Measurements from ENCODE around the gene TPM3. TPM values are rescaled to one million over a fixed set of nuclear protein-coding genes. Genes with fewer than 3 reads are reported as not detected.

Gene TPM3
- total and polyA plus RNA-seq, 2 donors (not counting 1 experiment from before 2014, with no cell fraction given): 186 to 300 TPM

DNA sequence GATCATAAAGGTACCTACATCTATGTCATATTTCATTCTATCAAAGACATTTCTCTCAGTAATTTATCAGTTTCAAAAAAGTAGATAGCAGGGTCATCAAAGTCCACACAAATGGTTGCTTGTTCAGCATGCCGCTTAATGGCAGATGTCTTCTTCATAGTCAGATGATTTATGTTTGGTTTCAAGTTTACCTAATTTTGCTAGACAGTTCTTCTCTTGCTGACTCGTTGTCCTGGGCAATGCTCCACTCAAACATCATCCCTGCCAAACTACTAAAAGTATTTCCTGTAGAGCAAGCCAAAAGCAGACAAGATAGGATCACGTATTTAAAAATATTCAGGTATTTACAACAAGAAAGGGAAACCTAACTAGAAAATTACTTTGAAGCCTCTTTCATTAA, 50.7 kb downstream of the TPM3 start:
- H3K27me3 ChIP-seq (replicated peaks in 1 of 4; ENCODE audit: control extremely low read depth in 1 of 4, control insufficient read depth in 3 of 4, insufficient read depth in 4 of 4, low read length in 3 of 4): no peaks in the 10 kb centered on the region
- H4K20me1 ChIP-seq (ENCODE audit: control insufficient read depth, insufficient read depth, low read length, poor library complexity, severe bottlenecking): no peaks in the 10 kb centered on the region
- Mint-ChIP-seq H3K27ac (no peak overlapping the region), H3K27me3 (no peaks in the 10 kb centered on the region), H3K4me3 (no peak overlapping the region), H3K9me3 (ENCODE audit: insufficient read depth) (no peaks in the 10 kb centered on the region), H3K4me1 (no peaks in the 10 kb centered on the region)
- no peak overlapping the region for H3K9ac ChIP-seq (ENCODE audit: low read length)
- H3K9me3 ChIP-seq (ENCODE audit: control extremely low read depth in 1 of 3, control insufficient read depth in 2 of 3, insufficient read depth in 1 of 3, low read length in 2 of 3): no peaks in the 10 kb centered on the region
- ATAC-seq (ENCODE audit: low read depth): no peak
- CTCF ChIA-PET: no interaction called here
- no peak overlapping the region for H3K4me3 ChIP-seq (ENCODE audit: control extremely low read depth in 1 of 5, extremely low read depth in 1 of 5, insufficient read depth in 1 of 5, low read depth in 2 of 5, low read length in 4 of 5)
- H2AFZ ChIP-seq (ENCODE audit: insufficient read depth, low read depth, low read length, poor library complexity, severe bottlenecking): no peak overlapping the region
- H3K36me3 ChIP-seq (replicated peaks in 1 of 2; ENCODE audit: control extremely low read depth in 1 of 2, control insufficient read depth in 1 of 2, extremely low read depth in 1 of 2, insufficient read depth in 2 of 2, low read length in 1 of 2): no peaks in the 10 kb centered on the region
- no peak overlapping the region for H3K27ac ChIP-seq (ENCODE audit: low read length in 2 of 2)
- POLR2A ChIA-PET: no interaction called here
- 80% methylated on average over 1 of the region's 3 CpGs for WGBS (ENCODE audit: insufficient coverage)
- H3K4me1 ChIP-seq (ENCODE audit: control insufficient read depth in 2 of 2, insufficient read depth in 2 of 2, low read length in 2 of 2): no peaks in the 10 kb centered on the region
- H3K79me2 ChIP-seq (ENCODE audit: control insufficient read depth, insufficient read depth, low read length): no peaks in the 10 kb centered on the region
- DNase-seq: no peak
- intact Hi-C loops (cut with micrococcal nuclease): no loop called here
- no peak overlapping the region for H3K4me2 ChIP-seq (replicated peaks; ENCODE audit: low read depth, low read length, poor library complexity, severe bottlenecking)
- no peak for TF ChIP-seq CTCF (IDR thresholded peaks at IDR 0.05)
- no peak for TF ChIP-seq EZH2 (IDR thresholded peaks at IDR 0.05; ENCODE audit: borderline replicate concordance, insufficient read depth, low read depth, low read length, poor library complexity, severe bottlenecking)

DNA sequence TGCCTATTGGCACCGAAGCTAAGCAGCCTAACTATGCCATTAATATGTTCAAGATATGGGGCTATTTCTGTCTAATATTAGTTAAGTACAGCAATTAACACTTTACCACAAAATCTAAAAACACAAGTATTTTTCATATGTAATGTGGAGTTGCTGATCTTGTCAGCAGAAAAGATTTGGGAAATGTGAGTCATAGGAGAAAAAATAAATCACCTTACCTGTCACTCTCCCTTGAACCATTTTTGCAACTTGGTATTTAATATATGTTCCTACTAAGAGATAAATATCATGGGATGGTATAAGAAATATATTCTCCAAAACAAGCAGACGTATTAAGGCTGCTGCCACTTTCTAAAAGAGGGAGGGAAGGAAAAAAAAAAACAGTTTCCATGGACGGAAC, 54.0 kb downstream of the TPM3 start:
- H3K9me3 Mint-ChIP-seq (ENCODE audit: insufficient read depth): no peaks in the 10 kb centered on the region
- Histone ChIP-seq H3K27me3 (replicated peaks in 1 of 4; ENCODE audit: control extremely low read depth in 1 of 4, control insufficient read depth in 3 of 4, insufficient read depth in 4 of 4, low read length in 3 of 4) (no peaks in the 10 kb centered on the region), H3K4me3 (ENCODE audit: control extremely low read depth in 1 of 5, extremely low read depth in 1 of 5, insufficient read depth in 1 of 5, low read depth in 2 of 5, low read length in 4 of 5) (no peak overlapping the region), H3K9ac (ENCODE audit: low read length) (no peak overlapping the region), H3K79me2 (ENCODE audit: control insufficient read depth, insufficient read depth, low read length) (no peaks in the 10 kb centered on the region), H3K36me3 (replicated peaks in 1 of 2; ENCODE audit: control extremely low read depth in 1 of 2, control insufficient read depth in 1 of 2, extremely low read depth in 1 of 2, insufficient read depth in 2 of 2, low read length in 1 of 2) (no peaks in the 10 kb centered on the region), H3K27ac (ENCODE audit: low read length in 2 of 2) (no peak overlapping the region), H2AFZ (ENCODE audit: insufficient read depth, low read depth, low read length, poor library complexity, severe bottlenecking) (no peak overlapping the region), H3K4me2 (replicated peaks; ENCODE audit: low read depth, low read length, poor library complexity, severe bottlenecking) (no peak overlapping the region), H3K9me3 (ENCODE audit: control extremely low read depth in 1 of 3, control insufficient read depth in 2 of 3, insufficient read depth in 1 of 3, low read length in 2 of 3) (no peaks in the 10 kb centered on the region), H3K4me1 (ENCODE audit: control insufficient read depth in 2 of 2, insufficient read depth in 2 of 2, low read length in 2 of 2) (no peaks in the 10 kb centered on the region), H4K20me1 (ENCODE audit: control insufficient read depth, insufficient read depth, low read length, poor library complexity, severe bottlenecking) (no peaks in the 10 kb centered on the region)
- DNase-seq: no peak
- intact Hi-C loops (cut with micrococcal nuclease): no loop called here
- H3K4me1 Mint-ChIP-seq: no peaks in the 10 kb centered on the region
- POLR2A ChIA-PET: interaction anchor here (1.0 kb wide), 1 partner anchor 43 kb away, joined by 3 read pairs; no protein-coding TSS in a partner anchor
- no CpG with 5 or more reads among the region's 3 CpGs for WGBS (ENCODE audit: insufficient coverage)
- CTCF ChIA-PET: no interaction called here
- no peak overlapping the region for H3K27ac Mint-ChIP-seq
- ATAC-seq (ENCODE audit: low read depth): no peak
- H3K4me3 Mint-ChIP-seq: no peak overlapping the region
- TF ChIP-seq EZH2 (IDR thresholded peaks at IDR 0.05; ENCODE audit: borderline replicate concordance, insufficient read depth, low read depth, low read length, poor library complexity, severe bottlenecking): no peak
- TF ChIP-seq CTCF (IDR thresholded peaks at IDR 0.05): no peak
- no peaks in the 10 kb centered on the region for H3K27me3 Mint-ChIP-seq
